Measurements from ENCODE around the gene OR2A14.
"Not testable (repeated sequence)": the region's sequence is repeated elsewhere in the genome, so short reads cannot be mapped to it uniquely, and the experiment has no call there.

Gene OR2A14

GRCh38 chr7:144144426-144144825 lies 21.4 kb downstream of the OR2A14 start:
- DNase-seq (ENCODE audit: extremely low read depth, low read depth) = no peak
- TF ChIP-seq, protein P1, sequence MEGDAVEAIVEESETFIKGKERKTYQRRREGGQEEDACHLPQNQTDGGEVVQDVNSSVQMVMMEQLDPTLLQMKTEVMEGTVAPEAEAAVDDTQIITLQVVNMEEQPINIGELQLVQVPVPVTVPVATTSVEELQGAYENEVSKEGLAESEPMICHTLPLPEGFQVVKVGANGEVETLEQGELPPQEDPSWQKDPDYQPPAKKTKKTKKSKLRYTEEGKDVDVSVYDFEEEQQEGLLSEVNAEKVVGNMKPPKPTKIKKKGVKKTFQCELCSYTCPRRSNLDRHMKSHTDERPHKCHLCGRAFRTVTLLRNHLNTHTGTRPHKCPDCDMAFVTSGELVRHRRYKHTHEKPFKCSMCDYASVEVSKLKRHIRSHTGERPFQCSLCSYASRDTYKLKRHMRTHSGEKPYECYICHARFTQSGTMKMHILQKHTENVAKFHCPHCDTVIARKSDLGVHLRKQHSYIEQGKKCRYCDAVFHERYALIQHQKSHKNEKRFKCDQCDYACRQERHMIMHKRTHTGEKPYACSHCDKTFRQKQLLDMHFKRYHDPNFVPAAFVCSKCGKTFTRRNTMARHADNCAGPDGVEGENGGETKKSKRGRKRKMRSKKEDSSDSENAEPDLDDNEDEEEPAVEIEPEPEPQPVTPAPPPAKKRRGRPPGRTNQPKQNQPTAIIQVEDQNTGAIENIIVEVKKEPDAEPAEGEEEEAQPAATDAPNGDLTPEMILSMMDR (IDR thresholded peaks at IDR 0.05; ENCODE audit: low read depth, low read length) = no peak

- DNase-seq (ENCODE audit: extremely low read depth, low read depth) = no peak
- TF ChIP-seq, protein P1 (IDR thresholded peaks at IDR 0.05; ENCODE audit: low read depth, low read length) = no peak
Observed at GRCh38 chr7:144148224-144148827, 25.4 kb downstream of the OR2A14 start.

DNA sequence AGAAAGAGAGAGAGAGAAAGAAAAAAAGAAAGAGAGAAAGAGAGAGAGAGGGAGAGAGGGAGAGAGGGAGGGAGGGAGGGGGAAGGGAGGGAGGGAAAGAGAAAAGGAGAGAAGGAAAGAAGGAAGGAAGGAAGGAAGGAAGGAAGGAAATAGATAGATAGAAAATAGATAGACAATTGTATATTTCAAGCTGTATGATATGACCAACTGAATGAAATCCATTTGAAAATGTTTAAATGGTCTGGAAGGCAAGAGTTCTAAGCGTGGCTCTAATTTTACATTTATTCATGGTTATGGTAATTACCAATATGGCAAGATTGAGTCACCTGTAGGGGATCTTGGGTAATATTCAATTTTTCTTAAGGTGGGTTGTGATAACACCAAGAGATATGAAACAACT lies 35.9 kb downstream of the OR2A14 start:
- TF ChIP-seq, protein P1 (IDR thresholded peaks at IDR 0.05; ENCODE audit: low read depth, low read length) = no peak
- DNase-seq (ENCODE audit: extremely low read depth, low read depth) = no peak

GRCh38 chr7:144164784-144165183 lies 41.8 kb downstream of the OR2A14 start:
- TF ChIP-seq, protein P1 (IDR thresholded peaks at IDR 0.05; ENCODE audit: low read depth, low read length) = no peak

GRCh38 chr7:144171594-144172350 lies 48.8 kb downstream of the OR2A14 start:
- DNase-seq (ENCODE audit: extremely low read depth, low read depth) = not testable (repeated sequence)

More at GRCh38 chr7:144164784-144165183, 41.8 kb downstream of the OR2A14 start:
- no peak for DNase-seq (ENCODE audit: extremely low read depth, low read depth)

DNA sequence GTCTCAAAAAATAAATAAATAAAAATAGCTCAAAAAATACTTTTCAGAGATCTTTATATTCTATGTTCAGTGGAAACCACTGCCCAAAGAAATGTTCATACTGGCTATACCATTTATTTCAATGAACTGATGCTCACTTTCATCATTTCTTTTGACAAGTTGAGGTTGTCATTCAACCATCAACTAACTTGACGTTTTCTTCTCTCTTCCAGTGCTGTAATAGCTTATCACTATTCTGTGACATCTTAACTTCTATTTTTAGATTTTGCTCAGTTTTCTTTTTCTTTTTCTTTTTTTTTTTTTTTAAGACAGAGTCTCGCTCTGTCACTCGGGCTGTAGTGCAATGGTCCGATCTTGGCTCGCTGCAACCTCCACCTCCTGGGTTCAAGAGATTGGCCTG lies 51.6 kb downstream of the OR2A14 start:
- no peak for DNase-seq (ENCODE audit: extremely low read depth, low read depth)
- TF ChIP-seq, protein P1 (IDR thresholded peaks at IDR 0.05; ENCODE audit: low read depth, low read length) = no peak

DNA sequence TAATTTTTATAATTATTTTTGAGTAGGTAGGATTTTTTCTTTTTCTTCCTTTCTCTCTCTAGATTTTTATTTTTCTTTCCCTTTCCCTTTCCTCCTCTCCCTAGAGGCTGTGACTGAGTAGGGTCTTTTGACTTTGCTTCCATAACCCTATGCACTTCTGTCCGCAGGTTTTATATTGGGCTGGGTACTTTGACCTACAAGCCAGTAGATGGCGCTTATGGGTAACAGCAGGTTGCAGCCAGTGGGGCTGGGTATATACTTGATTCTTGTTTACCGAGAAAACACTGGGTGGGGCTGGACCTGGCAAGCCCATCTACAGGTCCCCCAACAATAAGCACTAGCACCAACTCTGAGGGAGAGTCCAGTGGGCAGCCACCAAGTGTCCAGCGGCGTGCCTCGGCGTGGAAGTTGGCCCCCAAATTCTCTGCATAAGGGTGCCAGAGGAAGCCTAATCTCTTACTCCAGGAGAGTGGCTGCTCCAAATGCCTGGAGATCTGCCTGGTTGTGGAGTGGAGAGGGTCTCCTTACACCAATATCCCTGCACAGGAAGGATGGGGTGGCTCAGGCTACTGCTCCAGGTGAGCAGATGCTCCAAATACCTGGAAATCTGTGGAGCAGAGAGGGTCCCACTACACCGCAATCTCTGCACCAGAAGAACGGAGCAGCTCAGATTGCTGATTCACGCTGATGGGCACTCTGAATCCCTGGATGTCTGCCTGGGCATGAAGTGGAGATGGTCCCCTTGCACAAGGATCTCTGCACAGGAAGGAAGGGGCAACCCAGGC lies 55.6 kb downstream of the OR2A14 start:
- DNase-seq (ENCODE audit: extremely low read depth, low read depth) = peak; percentile 0
- TF ChIP-seq, protein P1 (IDR thresholded peaks at IDR 0.05; ENCODE audit: low read depth, low read length) = peak; percentile 41

- DNase-seq (ENCODE audit: extremely low read depth, low read depth) = not testable (repeated sequence)
Observed at GRCh38 chr7:144179165-144179479, 56.1 kb downstream of the OR2A14 start.
